Tongue (tissue), 2 donors: ENCODE data around the gene PAGR1. TPM values are rescaled to one million over a fixed set of nuclear protein-coding genes. Genes with fewer than 3 reads are reported as not detected.
"Not testable (repeated sequence)": the region's sequence is repeated elsewhere in the genome, so short reads cannot be mapped to it uniquely, and the experiment has no call there.

Source experiments
- DNase-seq: peaks from one replicate; pipeline ENCODE4 v3.0.0-alpha.2; 2015
- total RNA-seq: library from RNA; depleted of rRNA; stranded (reverse); fragments of >200 nt; gene quantifications from one replicate; pipeline ENCODE4 v1.2.3, GENCODE V29; 2014

PAGR1 gene
- total RNA-seq, 1 donor from 2014 or later, result 25.5 TPM

DNA sequence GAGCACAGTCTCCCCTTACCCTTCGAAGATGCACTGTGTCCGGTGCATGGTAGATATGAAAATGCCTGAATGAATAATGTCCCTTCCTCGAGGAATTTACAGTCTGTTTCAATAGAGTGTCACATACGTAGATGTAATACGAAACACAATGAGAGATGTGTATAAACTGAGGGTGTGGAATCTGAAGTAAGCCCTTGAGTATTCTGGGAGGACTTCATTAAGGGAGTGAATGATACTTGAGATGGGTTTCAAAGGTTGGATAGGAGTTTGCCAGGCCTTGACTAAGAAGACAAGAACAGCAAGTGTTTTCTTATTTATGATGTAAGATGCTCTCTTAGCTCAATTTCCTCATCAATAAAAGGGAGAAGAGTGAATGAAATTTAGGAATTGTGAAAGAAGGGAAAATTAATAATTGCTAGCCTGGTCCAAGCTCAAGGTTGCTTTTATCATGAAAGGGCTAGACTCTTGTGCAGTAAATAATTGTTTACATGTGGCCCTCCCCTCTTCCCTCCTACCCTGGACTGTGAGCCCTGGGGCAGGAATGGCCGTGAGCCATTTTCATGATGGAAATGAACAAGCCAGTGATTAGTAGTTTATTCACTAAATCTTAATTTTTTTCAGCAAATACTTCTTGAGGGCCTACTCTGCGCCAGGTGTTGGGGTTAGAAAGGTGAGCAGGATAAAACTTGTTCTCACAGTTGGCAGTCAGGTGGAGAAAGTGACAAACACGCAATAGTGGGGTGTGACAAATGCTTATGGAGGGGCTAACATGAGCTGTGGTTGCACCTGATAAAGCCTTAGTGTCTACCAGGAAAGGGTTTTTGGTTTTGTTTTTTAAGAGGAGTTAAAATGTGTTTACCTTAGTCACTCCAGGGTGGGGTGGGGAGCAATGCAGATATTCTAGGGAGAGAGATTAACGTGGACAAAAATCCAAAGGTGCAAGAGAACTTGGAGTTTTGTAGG is 23.8 kb upstream of the PAGR1 start:
- no peak for DNase-seq

DNA sequence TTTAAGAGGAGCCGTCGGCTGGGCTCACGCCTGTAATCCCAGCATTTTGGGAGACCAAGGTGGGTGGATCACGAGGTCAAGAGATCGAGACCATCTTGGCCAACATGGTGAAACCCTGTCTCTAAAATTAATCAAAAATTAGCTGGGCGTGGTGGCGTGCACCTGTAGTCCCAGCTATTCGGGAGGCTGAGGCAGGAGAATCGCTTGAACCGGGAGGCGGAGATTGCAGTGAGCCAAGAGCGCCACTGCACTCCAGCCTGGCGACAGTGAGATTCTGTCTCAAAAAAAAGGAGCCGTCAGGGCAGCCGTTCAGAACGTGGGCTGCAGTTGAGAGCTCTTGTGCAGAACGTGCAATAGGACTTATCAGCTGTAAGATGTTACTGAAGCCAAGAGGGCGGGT is 22.8 kb upstream of the PAGR1 start:
- DNase-seq, result not testable (repeated sequence)

DNA sequence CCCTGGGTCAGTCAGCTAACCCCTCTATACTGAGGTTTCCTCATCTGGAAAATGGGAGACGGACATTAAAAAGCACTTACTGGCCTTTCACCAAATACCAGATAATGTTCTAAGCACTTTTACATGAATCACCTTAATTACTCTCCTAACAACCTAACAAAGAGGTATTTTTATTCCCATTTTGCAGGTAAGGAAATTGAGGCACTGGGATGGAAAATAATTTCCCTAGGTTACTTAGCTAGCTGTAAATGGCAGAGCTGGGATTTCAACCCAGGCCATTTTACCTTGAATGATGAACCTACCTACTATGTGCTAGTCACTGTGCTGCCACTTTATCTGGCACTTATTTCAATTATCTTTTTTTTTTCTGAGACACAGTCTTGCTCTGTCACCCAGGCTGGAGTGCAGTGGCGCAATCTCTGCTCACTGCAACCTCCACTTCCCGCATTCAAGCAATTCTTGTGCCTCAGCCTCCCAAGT is 21.7 kb upstream of the PAGR1 start:
- DNase-seq, result no peak

DNA sequence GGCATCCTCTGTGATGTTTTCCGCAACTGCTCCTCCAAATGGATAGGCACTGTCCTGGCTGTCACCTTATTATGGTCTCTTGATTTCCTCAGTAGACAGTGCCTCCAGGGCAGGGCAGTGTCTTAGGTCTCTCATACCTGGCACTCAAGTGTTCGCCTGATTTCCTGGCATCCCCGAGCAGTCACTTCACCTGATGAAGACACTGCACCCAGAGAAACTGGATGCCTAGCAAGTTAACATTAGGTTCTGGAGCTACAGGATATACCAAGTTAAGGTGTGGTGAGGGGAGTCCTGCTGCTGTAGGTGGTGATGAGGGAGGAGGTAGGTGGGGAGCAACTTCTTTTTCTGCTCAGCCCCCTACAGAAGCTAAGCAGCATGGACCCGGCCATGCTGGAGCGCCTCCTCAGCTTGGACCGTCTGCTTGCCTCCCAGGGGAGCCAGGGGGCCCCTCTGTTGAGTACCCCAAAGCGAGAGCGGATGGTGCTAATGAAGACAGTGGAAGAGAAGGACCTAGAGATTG is 13.5 kb upstream of the PAGR1 start:
- DNase-seq, result no peak

DNA sequence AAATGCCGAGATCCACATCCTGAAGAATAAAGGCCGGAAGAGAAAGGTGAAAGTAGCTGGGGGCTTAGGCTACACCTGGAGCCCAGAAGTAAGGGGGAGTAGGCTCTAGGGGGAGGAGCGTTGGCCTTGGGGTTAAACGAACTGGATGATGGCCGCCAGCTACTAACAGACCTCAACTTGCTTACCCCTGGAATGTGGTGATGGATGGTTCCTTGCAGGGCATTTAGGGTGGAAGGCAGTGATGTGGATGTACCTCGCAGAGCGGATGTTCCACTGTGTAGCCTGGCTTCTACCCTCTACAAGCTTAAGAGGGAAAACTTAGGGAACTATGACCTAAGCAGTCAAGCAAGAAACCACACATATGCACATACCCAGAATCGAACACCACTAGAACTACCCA is 11.9 kb upstream of the PAGR1 start:
- DNase-seq, result no peak

DNA sequence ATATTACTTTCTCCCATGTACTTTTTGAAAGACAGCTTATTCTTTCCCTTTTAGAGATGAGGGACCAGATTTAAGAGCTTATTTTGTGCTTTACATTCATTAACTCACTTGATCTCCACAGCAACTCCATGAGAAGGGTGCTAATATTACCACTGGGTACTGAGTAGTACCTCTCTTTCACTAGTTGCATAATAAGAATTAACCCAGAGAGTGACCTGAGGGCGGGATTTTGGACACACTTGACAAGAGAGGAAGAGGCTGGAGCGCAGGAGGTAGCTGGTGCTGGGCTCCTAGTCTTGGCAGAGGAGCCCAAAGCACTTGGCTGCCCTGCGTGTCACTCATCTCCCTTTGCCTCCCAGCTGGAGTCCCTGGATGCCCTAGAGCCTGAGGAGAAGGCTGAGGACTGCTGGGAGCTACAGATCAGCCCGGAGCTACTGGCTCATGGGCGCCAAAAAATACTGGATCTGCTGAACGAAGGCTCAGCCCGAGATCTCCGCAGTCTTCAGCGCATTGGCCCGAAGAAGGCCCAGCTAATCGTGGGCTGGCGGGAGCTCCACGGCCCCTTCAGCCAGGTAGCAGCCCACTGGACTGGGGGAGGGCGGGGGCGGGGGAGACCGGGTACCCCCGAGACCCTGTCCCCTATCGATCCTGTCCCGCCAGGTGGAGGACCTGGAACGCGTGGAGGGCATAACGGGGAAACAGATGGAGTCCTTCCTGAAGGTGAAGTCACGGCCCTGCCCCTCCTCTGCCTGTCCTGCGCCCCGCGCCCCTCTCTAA is 11.3 kb upstream of the PAGR1 start:
- peak; percentile 40 for DNase-seq

DNA sequence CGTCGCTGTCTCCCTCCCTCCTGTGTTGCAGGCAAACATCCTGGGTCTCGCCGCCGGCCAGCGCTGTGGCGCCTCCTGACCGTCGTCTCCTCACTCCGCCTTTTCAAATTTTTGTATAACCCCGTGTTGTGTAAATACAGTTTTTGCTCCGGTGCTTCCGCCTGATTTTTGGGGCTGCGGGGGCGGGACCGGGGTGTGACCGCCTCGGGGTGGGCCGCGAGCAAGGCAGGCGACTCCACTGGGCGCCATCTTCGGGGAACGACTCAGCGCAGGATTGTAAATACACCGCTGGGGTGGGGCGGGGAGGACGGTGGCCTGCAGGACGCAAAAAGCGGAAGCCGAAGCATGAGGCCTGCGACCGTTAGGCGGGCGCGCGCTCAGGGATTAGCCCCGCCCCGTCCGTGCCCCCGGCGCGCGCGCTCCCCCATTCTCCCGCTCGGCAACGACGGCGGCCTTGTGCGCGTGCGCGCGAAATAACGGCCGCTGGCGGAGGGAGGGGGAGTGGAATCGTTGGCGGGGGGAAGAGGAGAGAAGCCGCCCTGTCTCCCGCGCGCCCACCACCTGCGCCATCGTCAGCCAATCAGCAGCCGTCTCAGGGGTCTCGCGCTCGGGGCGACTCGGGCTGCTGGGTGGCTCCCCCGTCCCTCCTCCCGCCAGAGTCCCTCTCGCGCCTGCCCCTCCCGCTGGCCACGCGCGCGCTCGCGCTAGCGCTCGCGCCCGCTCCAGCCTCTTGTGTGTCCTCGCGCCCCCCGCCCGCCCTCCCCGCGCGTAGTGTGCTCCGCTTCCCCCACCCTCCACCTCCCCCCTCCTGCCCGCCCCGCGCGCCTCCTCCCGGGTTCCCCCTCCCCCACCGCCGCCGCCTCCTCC is 10.5 kb upstream of the PAGR1 start:
- peak; percentile 99 for DNase-seq

DNA sequence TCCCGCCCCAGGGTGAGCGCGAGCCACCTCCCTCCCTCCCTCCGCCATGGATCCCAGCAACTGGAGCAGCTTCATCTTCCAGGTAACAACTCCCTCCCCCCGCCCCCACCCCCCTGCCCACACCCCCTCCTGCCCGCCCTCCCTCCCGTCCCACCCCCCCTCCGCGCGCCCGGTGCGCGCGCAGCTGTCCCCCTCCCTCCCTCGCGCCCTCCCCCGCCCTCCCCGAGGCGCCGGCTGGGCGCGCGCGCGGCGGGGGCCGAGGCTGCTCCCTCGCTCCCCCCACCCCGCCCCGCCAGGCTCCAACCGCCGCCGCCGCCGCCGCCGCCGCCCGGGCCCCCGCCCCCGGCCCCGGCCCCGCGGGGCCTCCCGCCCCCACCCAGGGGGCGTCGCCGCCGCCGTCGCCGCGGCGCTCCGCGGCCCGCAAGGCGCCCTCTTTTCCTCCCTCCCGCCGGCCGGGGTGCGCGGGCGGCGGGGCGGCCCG is 9.8 kb upstream of the PAGR1 start, which contains the start of gene MAZ:
TSS of gene MAZ (plus strand) at position 431 of the 481 bp plus-strand sequence. CDS start 173 bp downstream, outside the sequence.
- DNase-seq, result no peak

DNA sequence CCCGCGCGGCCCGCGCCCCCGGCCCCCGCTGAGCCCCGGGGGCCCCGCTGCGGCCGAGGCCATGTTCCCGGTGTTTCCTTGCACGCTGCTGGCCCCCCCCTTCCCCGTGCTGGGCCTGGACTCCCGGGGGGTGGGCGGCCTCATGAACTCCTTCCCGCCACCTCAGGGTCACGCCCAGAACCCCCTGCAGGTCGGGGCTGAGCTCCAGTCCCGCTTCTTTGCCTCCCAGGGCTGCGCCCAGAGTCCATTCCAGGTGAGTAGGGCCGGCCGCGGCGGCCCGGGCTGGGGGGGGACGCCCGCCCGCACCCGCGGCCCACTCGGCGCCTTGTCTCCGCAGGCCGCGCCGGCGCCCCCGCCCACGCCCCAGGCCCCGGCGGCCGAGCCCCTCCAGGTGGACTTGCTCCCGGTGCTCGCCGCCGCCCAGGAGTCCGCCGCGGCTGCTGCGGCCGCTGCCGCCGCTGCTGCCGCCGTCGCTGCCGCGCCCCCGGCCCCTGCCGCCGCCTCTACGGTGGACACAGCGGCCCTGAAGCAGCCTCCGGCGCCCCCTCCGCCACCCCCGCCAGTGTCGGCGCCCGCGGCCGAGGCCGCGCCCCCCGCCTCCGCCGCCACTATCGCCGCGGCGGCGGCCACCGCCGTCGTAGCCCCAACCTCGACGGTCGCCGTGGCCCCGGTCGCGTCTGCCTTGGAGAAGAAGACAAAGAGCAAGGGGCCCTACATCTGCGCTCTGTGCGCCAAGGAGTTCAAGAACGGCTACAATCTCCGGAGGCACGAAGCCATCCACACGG is 9.1 kb upstream of the PAGR1 start:
- DNase-seq, result peak; percentile 69

DNA sequence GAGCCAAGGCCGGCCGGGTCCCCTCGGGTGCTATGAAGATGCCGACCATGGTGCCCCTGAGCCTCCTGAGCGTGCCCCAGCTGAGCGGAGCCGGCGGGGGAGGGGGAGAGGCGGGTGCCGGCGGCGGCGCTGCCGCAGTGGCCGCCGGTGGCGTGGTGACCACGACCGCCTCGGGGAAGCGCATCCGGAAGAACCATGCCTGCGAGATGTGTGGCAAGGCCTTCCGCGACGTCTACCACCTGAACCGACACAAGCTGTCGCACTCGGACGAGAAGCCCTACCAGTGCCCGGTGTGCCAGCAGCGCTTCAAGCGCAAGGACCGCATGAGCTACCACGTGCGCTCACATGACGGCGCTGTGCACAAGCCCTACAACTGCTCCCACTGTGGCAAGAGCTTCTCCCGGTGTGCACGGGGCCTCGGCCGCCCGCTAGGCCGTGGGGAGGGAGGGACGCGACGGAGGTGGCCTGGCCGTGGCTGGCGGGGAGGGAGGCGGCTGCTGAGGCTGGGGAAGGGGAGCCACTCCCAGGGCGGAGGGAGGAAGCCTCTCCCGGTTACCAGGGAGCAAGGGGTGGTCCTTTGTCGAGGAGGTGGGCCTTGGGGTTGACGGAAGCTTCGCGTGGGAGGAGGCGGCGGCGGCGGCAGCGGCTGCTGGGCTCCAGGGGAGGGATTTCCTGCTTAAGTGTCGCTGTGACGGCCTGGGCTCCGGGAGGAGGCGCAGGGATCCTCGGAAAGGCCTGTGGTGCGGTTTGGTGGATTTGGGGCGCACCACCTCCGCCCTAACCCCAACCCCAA is 8.3 kb upstream of the PAGR1 start:
- DNase-seq, result peak; percentile 94

DNA sequence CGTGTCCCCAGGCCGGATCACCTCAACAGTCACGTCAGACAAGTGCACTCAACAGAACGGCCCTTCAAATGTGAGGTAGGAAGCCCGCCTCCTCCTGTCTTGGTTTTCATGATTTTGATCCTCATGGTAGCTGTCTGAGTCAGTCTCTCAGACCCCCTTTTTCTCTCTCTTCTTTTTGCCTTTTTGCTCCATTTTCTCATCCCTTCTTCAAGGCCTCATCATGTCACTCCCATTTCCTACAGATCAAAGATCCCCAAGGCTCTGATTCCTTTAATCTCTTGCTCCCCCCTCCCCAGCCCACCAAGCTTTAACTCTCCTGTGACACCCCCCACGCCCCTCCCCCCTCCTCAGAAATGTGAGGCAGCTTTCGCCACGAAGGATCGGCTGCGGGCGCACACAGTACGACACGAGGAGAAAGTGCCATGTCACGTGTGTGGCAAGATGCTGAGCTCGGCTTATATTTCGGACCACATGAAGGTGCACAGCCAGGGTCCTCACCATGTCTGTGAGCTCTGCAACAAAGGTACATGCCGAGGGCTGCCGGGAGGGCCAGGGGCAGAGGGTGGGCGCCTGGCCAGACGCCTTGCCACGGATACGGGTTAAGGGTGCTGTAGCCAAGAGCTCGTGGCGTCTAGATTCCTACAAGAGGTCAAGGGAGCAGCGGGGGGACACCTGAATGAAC is 7.6 kb upstream of the PAGR1 start:
- no peak for DNase-seq

DNA sequence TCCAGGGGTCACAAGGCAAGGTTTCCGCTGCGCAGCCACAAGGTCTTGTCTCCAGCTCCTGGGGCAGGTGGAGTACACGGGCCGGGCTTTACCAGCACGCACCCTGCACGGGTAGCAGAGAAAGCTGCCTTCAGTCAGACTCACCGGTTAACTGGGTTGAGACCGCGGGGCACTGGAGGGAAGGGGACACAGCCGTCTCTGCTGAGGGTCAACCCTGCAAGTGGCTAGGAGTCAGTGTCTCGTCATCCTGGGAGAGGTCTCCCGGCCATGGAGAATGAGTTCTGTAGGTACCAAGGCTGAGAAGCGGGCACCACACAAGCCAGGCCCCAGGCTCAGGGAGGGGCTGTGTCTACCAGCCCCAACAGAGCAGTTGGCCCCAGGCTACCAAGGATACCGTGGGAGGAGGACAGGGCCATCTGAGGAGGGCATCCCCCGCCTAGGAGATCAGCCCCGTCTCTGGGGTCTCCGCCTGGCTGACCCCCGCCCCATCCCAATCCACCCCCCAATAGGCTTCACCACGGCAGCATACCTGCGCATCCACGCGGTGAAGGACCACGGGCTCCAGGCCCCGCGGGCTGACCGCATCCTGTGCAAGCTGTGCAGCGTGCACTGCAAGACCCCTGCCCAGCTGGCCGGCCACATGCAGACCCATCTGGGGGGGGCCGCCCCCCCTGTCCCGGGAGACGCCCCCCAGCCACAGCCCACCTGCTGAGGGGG is 6.8 kb upstream of the PAGR1 start:
- DNase-seq, result no peak

DNA sequence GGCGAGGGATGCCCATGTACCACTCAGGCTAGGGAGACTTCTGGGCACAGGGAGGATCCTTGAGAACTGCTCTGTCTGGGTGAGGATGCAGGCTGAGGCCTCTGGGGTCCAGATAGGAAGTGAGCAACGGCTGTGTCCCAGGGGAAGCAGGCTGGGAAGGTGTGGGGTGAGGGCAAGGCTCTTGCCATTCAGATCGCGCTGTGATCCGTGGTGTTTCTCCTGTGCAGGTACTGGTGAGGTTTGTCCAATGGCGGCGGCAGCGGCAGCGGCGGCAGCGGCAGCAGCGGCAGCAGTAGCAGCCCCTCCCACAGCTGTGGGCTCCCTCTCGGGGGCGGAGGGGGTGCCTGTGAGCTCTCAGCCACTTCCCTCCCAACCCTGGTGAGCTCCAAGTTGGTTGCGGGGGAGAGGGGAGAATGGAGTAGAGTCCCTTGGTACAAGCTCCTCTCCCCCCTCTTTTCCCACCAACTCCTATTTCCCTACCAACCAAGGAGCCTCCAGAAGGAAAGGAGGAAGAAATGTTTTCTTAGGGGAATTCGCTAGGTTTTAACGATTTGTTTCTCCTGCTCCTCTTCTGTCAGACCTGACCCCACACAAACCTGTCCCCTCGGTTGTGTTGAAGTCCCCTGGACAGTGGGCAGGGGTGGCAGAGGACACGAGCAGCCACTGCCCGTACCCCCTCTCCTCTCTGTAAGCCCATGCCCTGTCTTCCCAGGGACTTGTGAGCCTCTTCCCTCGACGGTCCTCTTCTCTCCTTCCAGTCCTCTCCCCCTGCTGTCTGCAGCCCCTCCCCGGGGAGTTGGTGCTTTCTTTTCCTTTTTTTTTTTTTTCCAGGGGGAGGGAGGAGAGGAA is 5.9 kb upstream of the PAGR1 start:
- DNase-seq, result no peak

DNA sequence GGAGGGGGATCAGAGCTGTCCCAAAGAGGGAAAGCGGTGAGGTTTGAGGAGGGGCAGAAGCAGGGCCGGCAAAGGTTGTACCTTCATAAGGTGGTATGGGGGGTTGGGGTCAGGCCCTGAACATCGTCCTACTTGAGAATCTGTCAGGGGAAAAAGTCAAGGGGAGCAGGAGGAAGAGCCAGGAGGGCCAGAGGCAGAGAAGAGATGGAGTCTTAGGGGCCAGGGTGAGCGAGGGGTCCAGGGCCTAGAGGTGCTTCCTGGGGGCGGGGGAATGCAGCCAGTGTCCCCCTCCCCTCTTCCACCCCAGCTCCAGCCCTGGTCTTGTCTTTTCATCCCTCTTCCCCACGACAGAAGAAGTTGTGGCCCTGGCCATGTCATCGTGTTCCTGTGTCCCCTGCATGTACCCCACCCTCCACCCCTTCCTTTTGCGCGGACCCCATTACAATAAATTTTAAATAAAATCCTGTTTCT is 5.2 kb upstream of the PAGR1 start:
- no peak for DNase-seq

DNA sequence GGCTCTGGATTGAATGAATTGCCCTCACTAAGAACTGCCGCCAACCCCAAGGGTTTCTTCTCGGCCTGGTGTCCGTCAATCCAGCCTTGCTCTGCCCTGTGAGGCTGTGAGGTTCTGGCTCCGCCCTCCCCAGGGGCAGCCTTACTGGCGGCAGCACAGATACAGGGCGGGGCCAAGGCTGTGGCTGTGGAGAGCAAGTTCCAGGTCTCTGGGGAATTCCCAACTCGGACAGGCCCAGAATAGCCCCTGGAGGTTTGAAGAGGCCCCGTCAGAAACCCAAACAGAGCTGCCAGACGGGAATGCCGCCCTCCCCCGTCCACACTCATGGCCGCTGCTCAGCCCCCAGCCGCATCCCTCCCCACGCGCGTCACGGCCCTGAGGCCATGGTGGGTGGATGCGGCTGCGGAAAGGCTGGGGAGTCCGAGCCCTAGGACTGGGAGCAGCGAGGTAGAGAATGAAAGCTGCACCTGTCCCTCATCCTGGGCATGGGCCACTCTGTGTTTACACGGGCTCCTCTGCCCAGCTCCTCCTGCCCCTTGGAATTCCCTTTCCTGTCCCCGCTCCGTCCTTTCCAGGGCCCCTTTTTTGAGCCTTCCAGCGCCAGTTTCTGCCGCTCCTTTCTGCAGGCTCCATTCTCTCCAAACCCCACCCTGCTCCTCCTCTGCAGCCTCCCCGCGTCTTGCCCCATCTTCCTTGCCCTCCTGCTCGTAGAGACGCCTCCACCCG is 4.6 kb upstream of the PAGR1 start:
- DNase-seq, result peak; percentile 96

DNA sequence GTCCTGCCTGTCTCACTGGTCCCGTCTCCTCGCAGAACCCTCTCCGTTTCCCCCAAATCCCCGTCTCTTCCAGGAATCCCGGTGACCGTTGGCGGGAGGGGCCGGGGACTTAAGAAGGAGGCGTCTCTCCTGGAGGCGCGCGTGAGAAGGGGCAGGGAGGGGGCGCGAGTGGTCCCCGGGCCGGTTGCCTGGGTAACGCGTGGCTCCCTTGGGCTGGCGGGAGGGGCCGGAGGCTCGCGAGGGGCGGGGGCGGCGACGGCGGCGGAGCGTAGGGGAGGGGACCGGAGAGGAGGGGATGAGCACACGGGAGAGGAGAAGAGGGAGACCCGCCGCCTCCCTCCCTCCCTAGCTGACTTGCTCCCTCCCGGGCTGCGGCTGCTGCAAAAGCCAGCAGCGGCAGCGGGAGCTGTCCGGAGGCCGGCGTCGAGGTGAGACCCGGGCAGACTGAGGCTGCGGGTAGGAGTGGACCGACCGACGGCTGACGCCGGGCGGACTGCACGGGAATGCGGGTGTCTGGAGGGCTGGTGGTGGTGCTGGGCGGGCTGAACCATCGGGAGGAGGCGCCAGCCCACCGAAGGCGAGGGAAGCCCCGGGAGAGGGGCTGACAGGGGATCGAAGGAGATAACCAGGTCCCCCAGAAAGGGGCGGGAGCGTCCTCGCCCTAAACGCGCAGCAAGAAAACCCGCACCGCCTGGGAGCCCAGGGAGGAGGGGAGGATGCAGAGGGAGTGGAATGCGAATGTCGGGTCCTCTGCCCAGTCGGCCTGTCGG is 3.9 kb upstream of the PAGR1 start, which contains the start of gene PRRT2:
TSS of gene PRRT2 (plus strand) at position 298 of the 770 bp plus-strand sequence. CDS start 862 bp downstream, outside the sequence.
- DNase-seq, result peak; percentile 91
